Cardiac fibroblast (primary cell): Measurements from ENCODE around the gene NFATC1.
A peak's percentile ranks its signal among the peaks of the same experiment; 100 is the strongest.

Experiments
- DNase-seq, 2 donors: peaks; one replicate each; pipeline versions ENCODE4 v3.0.0 to v3.0.0-alpha.2; 2010; ENCODE audit warnings: low read depth in 2 of 2
- H3K4me3 ChIP-seq, 2 donors: replicated peaks in 1 of 2; 1 replicate in 1 of 2; 2 replicates in 1 of 2; pipeline ENCODE4 v1.5.1; 2011; ENCODE audit warnings: low read depth in 2 of 2, low read length in 2 of 2, mild to moderate bottlenecking in 2 of 2, moderate library complexity in 1 of 2
- CTCF ChIP-seq: IDR thresholded peaks from one replicate; pipeline ENCODE4 v1.5.1; 2011; ENCODE audit warnings: low read depth, mild to moderate bottlenecking, low read length, inconsistent platforms

The NFATC1 gene

GRCh38 chr18:79452190-79452990, 56.7 kb downstream of the NFATC1 start:
- DNase-seq: no peak
- H3K4me3 ChIP-seq: no peak overlapping the region
- TF ChIP-seq CTCF: no peak

GRCh38 chr18:79452991-79453645, 57.4 kb downstream of the NFATC1 start:
- DNase-seq: no peak
- no peak for TF ChIP-seq CTCF
- H3K4me3 ChIP-seq: no peak overlapping the region

GRCh38 chr18:79453816-79454735, 58.3 kb downstream of the NFATC1 start:
- peak; percentile 22 to 52 for DNase-seq
- TF ChIP-seq CTCF: no peak
- H3K4me3 ChIP-seq: no peak overlapping the region

- DNase-seq: no peak
- no peak overlapping the region for H3K4me3 ChIP-seq
- TF ChIP-seq CTCF: no peak
Observed at GRCh38 chr18:79455261-79455660, 59.5 kb downstream of the NFATC1 start.

- no peak for TF ChIP-seq CTCF
- H3K4me3 ChIP-seq: no peak overlapping the region
- no peak for DNase-seq
Observed at GRCh38 chr18:79456105-79456980, 60.6 kb downstream of the NFATC1 start.

- no peak for TF ChIP-seq CTCF
- DNase-seq: no peak
Observed at GRCh38 chr18:79457239-79457638, 61.5 kb downstream of the NFATC1 start.

More at GRCh38 chr18:79457239-79457638, 61.5 kb downstream of the NFATC1 start:
- H3K4me3 ChIP-seq: no peak overlapping the region
